Activated CD8-positive, alpha-beta memory T cell treated with anti-CD3 and anti-CD28 coated beads for 48 hours (primary cell): ENCODE data around the gene CSHL1.
"Not testable (repeated sequence)": the region's sequence is repeated elsewhere in the genome, so short reads cannot be mapped to it uniquely, and the experiment has no call there.

Experiments
- DNase-seq, 3 experiments: peaks; one replicate each; pipeline ENCODE4 v3.0.0-alpha.2; 2020; ENCODE audit warnings: low read depth in 2 of 3, low spot score in 2 of 3

Gene CSHL1

DNA sequence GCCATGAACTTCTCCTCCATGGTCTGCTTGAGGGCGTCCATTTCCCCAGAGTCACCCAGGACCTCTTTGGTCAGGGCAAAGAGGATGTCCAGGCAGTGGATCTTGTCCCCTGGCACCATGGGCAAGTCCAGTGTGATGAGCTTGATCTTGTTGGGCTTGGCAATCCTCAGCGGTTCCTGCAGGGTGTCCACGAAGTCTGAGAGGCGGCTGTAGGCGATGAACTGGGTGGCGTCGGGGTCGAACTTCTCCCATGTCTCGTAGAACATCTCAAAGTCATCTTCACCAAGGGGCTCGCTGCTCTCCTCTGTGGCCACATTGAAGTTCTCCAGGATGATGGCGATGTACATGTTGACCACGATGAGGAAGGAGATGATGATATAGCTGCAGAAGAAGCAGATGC lies 30.1 kb upstream of the CSHL1 start:
- no peak for DNase-seq

DNA sequence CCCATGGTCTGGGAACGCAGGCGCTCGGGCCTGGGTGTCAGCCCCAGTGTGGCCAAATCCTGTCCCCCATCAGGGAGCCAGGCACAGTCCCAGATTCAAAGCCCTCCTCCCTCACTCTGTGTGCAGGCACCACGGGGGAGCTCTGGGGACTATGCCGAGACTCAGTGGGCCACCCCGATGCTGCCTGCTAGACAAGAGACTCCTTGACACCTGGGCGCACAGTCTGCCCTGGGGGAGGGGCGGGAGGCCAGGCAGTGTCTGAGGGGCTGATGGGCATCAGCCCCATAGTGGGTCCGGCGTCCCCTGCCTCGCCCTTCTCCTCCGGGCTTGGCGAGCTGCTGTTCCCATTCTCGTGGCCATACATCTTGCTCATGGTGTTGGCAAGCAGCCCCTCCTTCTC lies 29.5 kb upstream of the CSHL1 start:
- DNase-seq = no peak

DNA sequence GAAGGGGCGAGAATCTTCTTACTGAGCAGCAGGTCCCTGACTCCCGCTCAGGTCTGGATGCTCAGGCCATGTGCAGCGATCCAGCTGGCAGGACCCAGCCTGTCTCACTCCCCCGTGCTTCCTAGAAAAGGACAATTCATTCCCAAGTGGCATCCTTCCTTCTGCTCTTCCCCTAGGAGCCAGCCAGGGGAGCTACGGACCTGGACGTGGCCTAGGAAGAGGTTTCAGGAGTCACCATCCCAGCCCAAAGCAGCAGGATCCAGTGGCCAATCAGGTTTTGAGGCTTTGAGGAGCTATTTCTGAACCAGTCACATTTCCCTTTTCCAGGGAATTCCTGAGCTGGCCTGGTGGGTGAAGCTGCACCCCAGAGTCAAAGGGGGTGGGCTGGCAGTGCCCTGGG lies 28.8 kb upstream of the CSHL1 start:
- no peak for DNase-seq

DNA sequence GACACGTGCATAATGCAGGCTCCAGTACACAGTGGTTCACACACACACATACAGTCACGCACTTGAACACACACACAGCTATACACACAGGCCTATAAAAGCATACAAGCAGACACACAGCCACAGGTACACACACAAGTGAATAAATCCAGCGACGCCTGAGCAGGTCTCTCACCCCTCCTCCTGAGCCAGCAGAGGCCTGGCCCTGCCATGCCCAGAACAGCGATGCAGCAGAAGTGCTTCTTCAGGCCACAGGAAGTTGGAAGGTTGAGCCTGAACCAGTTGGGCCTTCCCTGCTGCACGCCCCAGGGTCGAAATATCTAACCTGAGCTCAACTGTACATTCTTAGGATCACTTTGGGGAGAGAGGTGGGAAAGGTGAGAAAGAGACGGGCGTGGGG lies 28.3 kb upstream of the CSHL1 start:
- DNase-seq = no peak

DNA sequence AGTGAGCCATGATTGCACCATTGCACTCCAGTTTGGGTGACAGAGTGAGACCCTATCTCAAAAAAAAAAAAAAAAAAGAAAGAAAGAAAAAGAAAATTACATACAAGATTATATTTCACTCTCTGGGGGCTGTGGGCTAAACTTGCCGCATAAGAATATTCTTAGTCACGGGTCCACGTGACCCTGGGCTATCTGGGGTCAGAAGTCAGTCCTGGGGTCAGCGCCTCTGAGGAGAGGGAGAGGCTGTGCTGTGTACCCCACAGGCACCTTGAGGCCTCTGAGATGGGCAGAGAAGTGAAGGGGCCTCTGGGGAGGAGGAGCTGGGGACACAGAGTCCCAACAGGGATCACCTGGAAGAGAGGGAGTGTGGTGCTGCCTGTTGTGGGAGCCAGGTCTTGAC lies 26.9 kb upstream of the CSHL1 start:
- no peak for DNase-seq

DNA sequence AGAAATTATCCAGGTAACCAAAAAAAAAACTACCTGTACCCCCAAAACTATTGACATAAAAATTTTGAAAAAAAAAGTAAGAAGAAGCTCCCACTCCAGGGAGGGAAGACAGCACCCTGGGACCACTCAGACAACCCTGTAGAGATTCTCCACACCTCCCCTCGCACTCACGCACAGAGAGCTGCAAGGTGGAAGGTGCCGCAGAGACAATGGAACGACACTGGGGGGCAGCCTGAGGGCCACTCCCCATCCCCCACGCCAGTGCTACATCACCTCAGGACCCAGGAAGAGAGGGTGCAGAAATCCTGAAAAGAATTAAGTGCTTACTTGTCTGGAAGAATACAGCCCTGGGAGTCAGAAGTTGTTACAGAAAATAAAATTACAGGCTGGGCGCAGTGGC lies 26.3 kb upstream of the CSHL1 start:
- DNase-seq = no peak

DNA sequence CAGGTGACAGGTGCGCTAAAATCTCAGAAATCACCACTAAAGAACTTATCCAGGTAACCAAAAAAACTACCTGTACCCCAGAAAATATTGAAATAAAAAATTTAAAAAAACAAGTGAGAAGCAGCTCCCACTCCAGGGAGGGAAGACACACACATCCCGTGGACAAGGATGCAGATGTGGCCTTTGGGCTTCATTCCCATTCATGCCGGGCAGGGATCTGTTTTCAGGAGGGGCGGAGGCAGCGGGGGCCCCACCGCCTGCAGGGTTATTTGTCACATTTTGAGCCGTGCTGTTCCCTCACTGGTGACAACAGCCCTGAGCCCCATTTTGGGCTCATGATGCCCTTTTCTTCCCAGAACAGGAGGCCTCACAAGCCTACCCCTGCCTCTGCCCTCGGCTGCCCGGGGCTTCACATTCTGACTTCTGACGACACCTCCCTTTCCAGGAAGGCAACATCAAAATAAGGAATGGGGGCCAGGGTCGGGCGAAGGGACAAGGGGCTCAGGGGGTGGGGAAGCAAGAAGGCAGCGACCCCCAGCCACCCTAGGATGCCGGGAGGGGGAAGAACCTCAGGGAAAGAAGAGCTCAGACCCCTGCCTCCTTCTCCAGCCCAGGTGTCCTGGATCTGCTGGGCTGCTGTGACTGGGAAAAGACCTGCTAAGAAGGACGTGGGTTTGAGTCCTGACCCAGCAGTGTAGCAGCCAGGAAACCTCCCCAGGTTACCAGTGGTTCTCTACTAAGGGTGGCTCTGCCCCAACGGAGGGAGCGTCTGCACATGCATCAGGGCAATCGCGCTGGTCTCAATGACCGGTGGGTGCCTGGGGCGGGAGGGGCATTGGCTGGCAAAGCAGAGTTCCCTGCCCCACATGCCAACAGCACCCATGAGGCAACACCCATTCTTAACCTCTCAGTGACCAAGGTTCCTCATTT lies 23.4 kb upstream of the CSHL1 start:
- DNase-seq = no peak

DNA sequence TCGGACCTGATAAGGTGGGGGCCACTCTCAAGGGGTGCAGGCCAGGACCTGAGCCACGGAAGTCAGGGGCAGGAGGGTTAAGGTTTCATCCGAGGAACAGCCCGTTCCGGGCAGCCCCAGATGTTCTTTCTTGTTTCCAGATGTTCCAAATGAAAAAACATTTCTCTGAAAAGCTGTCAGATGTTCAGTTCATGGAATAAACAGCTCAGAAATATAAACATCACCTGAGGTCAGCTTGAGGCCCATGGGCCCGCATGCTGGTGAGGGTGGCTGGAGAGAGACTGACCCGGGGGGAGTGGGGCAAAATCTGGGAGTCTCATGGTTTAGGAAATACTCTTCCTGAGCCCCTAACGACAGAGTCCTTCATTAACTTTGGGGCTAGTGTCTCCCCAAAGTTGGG lies 22.5 kb upstream of the CSHL1 start:
- no peak for DNase-seq

DNA sequence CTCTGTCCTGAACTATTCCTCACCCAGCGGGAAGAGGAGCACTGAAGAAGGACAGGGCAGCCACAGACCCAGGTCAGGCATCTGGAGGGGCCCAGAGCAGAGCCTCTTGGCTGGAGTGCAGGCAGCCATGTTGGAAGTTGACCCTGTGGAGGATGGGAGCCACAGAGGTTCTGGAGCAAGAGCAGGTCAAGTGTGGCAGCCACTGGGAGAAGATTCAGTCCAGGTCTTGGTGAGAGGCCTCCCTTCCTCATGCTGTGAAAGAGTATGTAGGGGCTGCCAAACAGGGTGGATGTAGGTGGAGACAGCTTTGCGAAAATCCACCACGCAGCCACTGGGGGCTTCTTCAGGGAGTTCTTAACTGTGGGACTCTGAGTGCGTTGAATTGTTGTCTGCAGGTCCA lies 21.7 kb upstream of the CSHL1 start:
- DNase-seq = no peak

DNA sequence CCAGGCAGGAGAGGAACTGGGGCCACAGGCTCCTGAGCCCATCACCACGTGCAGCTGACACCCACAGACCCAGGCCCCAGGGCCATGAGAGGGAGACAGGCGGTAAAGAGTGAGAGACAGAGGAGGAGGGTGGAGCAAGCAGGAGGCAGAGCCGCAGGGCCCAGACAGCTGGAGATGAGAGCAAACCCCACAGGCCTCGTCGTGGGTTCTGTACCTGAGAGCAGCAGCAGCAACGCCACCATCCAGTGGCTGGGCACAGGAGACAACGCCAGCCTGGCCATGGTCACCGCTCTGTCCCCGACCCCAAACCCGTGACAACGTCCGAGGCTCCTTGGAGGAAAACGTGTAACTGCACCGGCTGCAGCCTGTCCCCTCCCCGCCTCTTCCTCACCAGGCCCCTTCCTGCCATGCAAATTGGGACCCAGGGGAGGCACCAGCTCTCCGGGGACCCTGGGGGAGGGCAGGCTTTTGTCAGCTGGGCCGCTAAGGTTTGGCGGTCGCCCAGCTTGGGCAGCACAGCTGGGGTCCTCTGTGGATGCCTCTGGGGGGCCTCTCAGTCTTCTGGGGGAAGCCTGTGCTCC lies 21.0 kb upstream of the CSHL1 start, which contains the start of gene CD79B:
Gene CD79B, minus strand, starts transcription at position 351 of the 581 bp plus-strand sequence. Its CDS starts 70 bp downstream, at position 281.
- DNase-seq = peak in 1 of 3 experiments; percentile 21

DNA sequence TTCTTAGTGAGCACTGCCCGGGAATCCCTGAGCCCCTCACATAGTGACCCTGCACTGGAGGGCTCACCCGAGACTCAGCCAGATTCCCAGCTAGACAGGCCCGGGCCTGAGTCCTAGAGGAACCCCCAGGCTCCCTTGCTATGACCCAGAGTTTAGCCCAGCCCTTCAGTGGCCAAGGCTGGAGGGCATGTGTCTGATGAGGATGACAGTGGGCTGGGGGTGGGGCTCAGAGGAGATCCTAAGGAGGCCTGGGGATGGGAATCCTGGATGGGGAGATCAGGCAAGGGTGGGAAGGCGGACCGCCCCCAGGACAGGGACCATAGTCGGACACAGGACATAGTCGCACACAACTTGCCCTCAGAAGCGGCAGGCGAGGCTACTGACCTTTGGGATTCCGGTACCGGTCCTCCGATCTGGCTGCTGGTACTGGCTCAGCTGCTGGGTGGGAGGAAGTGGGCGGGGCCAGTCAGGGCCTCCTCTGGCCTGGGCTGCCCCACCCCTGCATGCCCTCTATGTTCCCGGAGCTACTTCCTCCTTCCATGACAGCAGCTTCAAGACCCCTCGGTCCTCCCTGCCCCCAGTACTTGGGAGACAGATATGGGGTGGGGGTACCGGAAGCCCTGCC lies 20.0 kb upstream of the CSHL1 start:
- no peak for DNase-seq

DNA sequence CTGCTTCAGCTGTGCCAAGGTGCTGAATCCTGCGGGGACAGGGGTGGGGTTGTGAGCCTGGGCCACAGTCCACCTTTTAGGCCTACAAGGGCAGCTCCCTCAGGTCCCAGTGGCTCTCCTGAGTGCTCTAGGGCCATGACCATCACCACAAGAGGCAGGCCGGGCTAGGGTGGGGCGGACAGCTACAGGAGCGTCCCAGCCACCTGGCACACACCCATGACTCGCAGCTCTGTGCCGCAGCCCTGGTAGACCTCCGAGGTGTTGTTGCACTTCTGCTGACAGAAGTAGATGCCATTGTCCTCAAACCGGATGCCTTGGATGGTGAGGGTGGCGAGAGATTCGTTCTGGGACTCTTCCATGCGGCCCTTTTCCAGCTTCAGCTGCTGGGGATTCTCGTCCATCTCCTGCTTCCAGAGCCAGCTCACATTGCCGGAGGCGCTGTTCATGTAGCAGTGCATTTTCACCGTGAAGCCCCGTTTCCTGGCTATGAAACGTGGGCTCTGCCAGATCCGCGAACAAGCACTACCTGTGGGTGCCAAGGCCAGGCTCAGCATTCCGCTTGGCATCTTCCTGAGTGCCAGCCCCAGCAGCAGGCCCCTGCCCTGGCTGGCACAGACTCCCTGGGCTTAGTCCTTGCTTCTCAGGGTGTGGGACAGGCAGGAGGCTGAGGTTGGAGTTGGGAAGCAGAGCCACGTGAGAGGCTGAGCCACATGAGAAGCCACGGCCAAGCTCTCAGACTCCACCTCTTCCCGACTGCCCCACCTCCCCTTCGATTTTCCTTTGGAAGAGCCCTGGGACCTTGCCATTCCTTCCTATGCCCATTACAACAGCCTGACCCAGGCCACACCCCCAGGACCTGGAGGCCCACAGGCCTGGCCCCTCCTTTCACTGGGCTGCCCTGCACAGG lies 19.1 kb upstream of the CSHL1 start:
- no peak for DNase-seq

DNA sequence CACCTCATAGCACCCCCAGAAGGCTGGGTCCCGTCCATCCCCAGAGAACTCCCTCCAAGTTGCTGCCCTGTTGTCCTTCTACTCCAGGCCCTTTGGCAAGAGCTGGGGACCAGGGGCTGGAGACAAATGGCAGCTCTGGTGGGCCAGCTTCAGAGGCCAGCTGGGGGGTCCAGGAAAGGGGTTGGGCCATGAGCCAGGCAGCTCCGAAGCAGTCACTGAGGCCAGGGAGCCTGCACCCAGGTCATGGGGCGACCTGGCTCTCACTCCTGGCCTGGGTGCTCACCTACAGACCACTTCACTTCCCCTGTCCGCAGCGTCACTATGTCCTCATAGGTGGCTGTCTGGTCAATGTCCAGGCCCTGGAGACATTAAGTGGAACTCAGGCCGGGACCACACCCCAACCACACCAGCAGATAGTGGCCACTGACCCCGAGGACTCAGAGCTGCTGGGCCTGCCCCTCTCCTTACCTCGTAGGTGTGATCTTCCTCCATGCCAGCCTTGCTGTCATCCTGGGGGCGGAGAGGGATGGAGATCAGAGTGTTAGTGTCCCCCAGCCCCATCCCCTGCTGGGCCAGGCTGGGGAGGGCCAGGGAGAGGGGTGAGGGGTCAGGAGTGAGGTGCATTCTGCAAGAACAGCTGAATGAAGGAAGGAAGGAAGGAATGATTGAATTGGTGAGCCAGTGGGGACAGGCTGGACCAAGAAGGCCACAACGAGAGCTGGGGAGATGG lies 18.1 kb upstream of the CSHL1 start:
- no peak for DNase-seq

DNA sequence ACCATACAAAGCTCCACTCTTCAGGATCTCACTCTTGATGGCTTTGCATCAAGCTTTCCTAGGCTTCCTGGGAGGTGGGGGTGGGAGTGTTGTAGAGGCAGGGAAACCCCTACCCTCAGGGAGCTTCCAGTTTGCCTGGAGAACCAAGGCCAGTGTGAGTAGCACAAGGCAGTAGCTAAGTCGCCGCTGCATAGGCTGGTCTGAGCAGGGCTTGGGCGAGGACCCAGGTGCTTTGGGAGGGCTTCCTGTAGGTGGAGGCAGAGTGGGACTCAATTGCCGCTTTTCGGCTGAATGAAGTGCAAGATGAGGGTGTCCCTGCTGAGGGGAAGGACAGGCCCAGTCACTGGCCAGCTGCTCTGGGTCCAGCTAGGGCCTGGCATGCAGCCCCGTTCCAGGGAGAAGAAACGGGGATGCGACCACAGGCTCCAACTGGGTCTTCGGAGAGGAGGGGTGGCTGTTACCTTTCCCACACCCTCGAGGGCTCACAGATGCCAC lies 17.2 kb upstream of the CSHL1 start:
- no peak for DNase-seq

DNA sequence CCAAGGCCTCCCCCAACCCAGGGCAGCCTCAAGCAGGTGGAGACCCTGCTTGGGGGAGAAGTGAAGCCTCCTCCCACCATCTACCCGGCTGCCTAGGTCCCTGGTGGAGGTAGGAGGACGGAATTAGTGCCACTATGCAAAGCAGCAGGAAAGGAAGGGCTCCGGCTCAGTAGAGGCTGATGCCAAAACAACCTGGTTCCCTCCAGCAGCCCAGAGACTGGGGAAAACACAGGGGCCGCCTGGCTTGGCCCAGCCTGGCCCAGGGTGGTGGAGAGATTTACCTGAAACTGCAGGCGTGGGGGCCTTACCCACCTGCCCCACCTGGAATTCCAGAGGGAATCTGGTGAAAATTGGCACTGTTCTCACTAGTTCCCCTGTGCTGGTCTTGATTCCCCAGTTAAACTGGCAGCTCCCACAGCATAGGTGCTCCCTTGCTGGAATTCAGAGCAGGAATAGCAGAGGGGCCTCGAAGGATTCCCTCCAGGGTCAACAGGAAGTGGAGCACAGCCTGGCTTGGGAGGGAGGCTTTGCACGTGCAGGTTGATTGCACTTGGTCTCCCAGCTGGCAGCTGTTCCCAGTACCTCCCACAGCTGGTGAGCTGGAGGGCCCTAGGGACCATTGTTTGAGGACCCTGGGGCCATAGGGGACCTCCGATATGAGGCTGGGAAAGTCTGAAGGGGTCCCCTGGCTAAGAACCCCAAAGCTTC lies 16.6 kb upstream of the CSHL1 start:
- no peak for DNase-seq

DNA sequence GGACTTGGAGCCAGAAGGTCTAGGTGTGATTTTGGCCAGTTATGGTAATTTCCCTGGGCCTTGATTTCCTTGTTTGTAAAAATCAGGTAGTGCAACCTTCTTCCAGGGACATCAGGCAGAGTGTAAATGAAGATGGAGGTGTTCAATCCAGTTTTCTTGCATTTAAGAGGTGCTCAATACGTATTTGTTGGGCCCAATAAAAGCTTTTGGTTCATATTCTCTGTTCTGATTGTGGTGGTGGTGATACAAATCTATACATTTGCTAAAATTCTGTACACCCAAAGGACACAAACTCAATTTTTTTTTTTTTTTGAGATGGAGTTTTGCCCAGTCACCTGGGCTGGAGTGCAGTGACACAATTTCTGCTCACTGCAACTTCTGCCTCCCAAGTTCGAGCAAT lies 15.1 kb upstream of the CSHL1 start:
- no peak for DNase-seq

DNA sequence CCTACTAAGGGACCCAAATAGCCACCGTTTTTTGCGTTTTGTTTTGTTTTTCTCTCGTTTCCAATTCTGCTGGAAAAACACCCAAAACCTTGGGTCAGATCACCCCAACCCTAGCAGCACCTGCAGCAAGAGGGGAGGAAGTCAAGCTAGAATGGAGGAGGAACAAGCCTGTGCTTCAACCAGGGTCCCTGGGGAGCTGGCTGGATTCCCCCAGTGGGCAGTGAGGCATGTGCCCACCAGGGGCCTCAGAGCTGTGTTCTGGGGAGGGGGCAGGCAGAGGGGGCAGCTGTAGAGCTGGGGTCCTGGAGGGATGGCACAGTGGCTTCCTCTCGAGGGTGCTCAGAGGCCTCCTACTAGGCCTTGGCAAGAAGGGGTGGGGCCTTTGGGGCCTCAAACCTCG lies 14.6 kb upstream of the CSHL1 start:
- no peak for DNase-seq

DNA sequence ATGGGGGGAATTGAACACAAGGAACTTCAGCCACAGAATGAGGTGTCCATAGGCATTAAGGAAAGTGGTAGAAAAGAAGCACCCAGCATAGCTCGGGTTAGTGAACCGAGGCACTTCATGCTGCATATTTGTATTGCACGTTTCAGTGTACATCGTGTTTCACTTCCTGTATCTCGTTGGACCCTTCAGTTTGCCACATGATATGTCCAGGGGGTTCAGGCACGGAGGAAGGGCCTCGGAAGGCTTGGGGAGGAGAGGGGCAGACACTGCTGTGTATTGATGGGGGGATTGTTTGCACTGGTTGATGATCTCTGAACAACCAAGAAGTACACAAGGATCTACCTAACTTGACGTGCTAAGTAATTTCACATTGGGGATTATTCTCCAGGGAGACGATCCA lies 11.3 kb upstream of the CSHL1 start:
- DNase-seq = not testable (repeated sequence)

DNA sequence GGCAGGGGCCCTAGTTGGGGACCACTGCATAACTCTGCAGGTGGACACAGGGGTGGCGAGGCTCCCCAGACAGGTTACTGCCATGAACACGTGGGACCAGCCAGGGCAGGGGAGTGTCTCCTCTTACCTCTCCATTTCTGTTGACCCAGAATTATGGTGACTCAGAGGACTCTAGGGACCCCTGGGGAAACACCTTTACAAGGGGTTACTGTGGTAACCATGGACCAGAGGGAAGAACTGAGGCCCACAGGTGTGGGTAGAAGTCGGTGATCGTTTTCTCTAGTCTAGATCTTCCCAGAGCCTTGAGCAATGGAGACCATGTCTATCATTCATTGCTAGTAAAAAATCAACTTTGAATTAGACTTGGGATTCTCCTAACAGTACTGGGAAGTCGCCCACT lies 9.7 kb upstream of the CSHL1 start:
- DNase-seq = not testable (repeated sequence)

DNA sequence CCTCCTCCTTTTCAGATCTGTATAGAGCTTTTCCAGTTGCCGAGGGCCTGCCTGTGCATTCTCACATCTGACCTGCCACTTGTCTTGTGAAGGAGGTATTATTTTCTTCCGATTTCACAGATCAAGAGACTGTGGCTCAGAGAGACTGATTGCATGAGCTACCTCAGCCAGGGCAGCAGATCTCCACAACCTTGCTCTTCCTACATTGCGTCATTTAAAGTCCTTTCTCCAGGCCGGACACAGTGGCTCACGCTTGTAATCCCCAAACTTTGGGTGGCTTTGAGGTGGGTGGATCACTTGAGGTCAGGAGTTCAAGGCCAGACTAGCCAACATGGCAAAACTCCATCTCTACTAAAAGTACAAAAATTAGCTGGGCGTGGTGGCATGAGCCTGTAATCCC lies 9.0 kb upstream of the CSHL1 start:
- not testable (repeated sequence) for DNase-seq
